CD4-positive, alpha-beta T cell treated with Interleukin-6 at 100 ng/mL for 8 hours (primary cell): ENCODE results near the gene ADM2.
A peak's percentile ranks its signal among the peaks of the same experiment; 100 is the strongest.
"Not testable (repeated sequence)": the region's sequence is repeated elsewhere in the genome, so short reads cannot be mapped to it uniquely, and the experiment has no call there.

Experiments used
- DNase-seq: peaks from one replicate; pipeline ENCODE4 v3.0.0-alpha.2; 2020; ENCODE audit warnings: mixed read lengths, low spot score

Gene ADM2, protein sequence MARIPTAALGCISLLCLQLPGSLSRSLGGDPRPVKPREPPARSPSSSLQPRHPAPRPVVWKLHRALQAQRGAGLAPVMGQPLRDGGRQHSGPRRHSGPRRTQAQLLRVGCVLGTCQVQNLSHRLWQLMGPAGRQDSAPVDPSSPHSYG

GRCh38 chr22:50481440-50482106, at the start of gene ADM2:
Gene ADM2 (plus strand): TSS chr22:50481543. CDS start chr22:50481848, 305 bp downstream.
- DNase-seq: peak; percentile 62

DNA sequence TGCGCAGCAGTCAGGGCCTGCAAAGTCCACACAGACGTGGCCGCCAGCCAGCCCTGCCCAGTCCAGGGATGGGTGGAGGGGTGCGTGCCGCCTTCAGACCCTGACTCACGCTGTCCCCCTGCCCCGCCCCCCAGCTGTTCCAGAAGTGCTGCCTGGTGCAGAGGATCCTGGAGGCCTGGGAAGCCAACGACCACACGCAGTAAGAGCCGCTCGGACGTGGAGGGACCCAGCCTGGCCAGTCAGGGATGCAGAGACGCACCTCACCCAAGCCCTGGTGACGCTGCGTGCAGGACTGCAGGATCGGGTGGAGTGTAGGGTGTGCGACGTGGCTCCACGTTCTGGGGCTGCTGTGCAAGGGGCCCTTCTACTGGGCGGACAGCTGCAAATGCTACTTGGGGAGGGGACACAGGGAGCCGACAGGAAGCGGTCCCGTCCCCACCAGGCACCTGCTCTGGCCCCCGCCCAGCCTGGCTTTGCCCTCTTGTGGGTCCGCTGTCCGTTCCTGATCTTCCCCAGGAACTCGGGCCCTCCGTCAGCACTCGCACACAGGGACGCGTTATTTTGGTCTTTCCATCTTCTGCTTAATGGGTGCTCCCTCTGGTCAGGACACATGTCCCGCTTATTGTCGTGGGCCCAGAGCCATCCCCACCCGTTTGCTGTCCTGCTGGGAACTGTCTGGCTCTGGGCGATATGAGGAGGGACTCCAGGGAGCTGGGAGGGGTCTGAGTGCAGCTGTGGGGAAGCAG, 49.0 kb upstream of the ADM2 start:
- DNase-seq: no peak

DNA sequence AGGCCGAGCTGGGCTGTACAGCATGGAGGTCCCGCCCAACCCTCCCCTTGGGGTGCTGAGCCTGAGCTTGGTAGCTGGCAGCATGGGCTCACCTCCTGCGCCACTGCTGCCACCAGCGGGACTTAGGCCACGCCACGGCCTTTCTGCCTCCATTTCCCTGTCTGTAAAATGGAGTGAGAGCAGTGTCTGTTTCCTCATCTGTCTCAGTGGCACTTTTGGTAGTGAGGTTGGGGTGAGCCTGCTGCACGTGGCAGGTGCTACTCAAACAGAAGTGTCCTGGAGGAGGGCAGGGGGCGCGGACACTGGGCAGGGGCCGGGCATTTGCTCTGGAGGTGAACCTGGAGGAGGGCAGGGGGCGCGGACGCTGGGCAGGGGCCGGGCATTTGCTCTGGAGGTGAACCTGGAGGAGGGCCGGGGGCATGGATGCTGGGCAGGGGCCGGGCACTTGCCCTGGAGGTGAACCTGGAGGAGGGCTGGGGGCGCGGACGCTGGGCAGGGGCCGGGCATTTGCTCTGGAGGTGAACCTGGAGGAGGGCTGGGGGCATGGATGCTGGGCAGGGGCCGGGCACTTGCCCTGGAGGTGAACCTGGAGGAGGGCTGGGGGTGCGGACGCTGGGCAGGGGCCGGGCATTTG, 48.3 kb upstream of the ADM2 start:
- not testable (repeated sequence) for DNase-seq

DNA sequence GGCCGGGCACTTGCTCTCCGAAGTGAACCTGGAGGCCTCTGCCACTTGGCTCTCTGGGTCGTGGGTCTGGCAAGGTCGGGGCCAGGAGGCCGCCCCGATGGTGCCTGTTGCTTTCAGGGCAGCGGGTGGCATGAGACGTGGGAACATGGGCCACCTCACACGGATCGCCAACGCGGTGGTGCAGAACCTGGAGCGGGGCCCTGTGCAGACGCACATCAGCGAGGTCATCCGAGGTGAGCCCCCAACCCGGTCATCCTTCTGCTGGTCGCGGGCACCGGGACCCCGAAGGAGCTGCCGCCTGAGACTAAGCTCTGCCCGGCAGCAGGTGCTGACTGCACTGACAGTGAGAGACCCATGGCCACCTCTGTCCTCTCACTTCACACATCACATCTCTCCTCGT, 46.5 kb upstream of the ADM2 start:
- DNase-seq: no peak

DNA sequence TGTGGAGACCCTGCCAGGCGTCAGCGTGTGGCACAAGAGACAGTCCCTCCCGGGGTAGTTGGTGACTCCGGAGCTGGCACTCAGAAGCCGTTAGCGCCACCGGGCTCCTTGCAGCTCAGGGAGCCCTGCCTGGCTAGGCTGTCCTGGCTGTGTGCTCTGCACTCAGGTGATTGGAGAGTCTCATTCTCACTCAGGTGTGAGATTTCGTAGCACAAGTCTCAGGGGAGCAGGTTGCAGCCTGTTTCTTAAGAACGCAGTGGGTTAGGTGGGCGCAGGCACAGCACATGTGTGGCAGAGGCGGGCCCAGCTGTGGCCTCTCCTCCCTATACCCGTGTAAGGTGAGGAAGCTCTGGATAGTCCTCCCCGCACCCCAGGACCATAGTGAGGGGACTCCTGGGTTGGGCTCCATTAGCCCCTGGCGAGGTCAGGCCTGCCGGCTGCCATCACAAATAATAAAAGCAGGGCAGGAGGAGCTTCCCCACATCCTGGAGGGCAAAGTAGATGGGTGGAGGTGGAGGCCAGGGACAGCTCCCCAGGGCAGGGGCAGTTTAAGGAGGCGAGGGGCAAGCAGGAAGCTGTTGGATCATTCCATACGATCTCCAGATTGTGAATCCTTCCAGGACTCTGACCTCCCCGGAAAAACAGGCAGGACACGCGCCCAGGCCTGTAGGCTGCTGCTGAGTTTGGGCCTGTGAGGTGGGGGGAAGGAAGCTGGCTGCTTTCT, 45.9 kb upstream of the ADM2 start:
- no peak for DNase-seq

DNA sequence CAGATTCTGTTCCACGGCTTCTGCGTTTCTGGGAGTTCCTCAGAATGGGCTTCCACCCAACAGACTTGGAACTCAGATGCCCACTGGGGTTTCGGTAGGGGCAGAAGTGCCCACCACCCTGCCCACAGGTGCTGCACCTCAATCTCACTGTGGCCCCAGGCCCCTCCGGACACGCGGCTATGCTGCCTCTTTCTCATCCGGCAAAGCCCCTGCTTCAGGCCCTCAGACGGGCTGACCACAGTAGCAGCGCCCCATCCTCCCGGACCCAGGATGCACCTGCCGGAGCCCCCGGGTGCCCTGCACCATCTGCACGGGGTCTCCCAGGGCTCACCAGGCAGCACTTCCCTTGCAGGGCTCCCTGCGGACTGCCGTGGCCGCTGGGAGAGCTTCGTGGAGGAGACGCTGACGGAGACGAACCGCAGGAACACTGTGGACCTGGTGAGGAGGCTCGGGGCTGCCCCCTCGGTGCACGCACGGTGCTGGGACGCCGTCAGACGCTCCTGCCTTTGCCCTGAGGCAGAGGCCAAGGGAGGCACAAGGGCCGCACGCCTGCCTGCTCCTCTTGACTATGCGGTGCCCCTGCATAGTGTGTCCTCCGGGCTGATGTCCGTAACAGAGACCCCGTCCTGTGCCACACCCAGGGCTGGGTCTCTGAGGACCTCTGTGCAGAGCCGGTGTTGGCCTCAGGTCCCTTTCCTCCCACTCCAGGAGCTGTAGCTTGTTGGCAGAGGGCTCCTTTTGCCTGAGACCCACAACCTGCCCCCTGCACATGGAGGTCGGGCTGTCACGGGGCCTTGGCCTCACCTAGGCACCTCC, 45.1 kb upstream of the ADM2 start:
- no peak for DNase-seq

DNA sequence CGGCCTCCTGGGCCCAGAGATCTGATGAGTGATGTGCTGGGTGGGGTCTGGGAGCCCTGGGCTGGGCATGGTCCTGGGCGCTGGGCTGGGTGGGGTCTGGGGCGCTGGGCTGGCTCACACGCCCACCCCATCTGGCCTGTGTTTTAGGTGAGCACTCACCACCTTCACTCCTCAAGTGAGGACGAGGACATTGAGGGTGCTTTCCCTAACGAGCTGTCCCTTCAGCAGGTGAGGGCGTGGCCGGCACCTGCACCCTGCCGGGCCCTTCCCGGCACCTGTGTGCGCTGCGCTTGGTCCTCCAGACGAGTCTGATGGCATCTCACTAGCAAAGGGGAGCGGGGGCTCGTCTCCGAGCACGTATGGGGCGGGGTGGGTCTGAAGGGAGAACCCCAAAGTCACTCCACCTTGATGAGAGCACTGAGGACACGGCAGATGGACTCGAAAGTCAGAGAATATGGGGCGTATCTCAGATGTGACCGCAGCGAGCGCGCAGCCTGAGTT, 44.5 kb upstream of the ADM2 start:
- no peak for DNase-seq

- DNase-seq: no peak
These were observed 43.6 kb upstream of the ADM2 start for GRCh38 chr22:50437511-50438304.

GRCh38 chr22:50438305-50439275, 42.8 kb upstream of the ADM2 start:
- DNase-seq: no peak

GRCh38 chr22:50439314-50439870, 42.0 kb upstream of the ADM2 start:
- no peak for DNase-seq

DNA sequence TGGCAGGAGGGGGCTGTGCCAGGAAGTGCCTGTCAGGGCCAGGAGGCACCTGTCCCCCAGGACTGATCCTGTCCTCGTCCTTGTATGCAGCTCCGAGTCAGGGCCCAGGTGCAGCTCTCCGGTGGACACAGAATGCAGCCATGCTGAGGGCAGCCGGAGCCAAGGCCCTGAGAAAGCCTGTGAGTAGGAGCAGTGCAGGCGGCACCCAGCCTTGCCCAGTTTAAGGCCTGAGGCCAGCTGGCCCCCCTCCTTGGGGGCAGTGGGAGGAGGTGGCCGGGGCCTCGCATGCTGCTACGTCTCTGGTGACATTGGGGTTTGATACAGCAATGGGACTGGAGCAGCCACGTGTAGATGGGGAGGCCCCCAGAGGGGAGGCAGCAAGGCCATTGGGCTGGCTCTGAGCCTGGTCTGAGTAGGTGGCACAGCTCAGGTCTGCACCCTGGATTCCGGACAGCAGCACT, 41.4 kb upstream of the ADM2 start:
- no peak for DNase-seq

- no peak for DNase-seq
These were observed 40.6 kb upstream of the ADM2 start for GRCh38 chr22:50440544-50441249.

DNA sequence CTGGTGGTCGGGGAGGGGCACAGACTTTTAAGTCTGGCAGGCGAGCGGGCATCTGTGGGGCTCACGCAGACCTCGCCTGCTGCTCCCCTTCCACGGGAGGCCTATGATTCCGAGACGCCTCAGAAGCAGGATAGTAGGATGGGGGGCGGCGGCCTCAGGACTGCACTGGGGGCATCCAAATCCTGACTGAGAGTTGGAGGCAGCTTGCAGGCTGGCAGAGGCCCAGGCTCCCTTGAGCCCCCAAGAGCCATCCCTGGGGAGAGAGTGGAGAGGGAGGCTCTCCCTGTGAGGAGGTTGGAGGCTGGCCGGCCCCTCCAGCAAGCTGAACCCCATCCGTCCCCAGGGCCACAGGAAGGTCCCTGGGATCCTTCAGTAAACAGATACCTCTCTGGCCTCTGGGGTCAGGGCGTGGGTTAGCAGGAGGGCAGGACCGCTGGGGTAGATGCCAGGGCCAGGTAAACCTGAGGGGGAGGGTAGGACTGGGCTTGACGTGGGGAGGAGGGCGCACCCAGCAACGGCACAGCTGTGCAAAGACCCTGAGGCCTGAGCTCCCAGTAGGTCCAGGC, 39.8 kb upstream of the ADM2 start:
- DNase-seq: no peak

- DNase-seq: no peak
These were observed 38.1 kb upstream of the ADM2 start for GRCh38 chr22:50443197-50443596.

DNA sequence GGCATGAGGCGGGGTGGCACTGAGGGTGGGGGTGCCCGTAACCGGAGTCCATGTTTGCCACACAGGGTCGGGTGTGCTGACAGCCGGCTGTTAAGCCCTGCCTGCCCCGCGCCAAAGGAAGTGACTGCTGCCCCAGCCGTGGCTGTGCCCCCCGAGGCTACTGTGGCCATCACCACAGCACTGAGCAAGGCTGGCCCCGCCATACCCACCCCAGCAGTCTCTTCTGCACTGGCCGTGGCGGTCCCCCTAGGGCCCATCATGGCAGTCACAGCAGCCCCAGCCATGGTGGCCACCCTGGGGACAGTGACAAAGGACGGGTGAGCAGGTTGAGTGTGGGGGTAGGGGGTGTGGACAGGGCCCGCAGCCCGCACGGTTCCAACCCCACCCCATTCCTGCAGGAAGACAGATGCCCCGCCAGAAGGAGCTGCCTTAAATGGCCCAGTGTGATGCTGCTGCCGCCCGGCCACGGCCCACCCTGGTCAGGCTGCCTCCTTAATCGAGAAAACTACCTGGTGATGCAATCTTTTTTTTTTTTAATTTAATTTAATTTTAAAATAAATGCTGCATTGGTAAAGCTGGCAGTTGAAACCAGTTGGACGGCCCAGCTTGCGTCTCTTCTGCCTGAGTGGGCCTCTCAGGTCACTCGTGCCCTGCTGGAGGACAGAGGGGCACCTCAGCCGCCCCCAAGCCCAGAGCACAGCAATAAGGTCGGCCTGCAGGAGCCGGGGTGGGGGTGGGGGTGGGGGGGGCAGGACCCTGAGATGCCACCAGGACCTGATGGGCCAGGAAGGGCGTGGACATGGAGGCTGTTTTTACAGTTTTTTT, 37.3 kb upstream of the ADM2 start:
- DNase-seq: no peak

GRCh38 chr22:50444663-50445062, 36.7 kb upstream of the ADM2 start:
- no peak for DNase-seq
